NCI-H69 (cell line): Measurements from ENCODE around the gene ROCK1.
"Not testable (repeated sequence)": the region's sequence is repeated elsewhere in the genome, so short reads cannot be mapped to it uniquely, and the experiment has no call there.

Experiments
- DNase-seq: peaks from one replicate; lab custom pipeline; 2025; lab: John Stamatoyannopoulos, UW

ROCK1 gene

GRCh38 chr18:21052385-21052784, 59.2 kb downstream of the ROCK1 start:
- no peak for DNase-seq

DNA sequence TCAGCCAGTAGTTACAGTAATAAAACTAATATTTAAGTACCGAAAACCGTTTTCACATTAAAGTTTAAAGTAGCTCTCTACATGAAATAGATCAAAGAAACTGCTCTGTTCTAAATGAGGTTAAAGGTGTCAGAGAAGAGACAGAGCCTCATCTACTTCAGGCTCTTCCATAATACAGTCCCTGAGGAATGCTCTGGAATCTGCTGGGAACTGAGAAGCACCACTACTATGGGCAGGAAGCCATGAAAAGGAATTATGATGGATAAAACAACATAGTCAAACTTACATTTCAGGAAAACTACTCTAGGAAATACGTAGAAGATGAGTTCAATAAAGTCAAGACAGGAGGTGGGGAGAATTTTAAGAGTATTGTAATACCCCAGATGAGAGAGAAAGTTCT, 60.0 kb downstream of the ROCK1 start:
- no peak for DNase-seq

- no peak for DNase-seq
These were observed 62.3 kb downstream of the ROCK1 start for GRCh38 chr18:21049306-21049705.

DNA sequence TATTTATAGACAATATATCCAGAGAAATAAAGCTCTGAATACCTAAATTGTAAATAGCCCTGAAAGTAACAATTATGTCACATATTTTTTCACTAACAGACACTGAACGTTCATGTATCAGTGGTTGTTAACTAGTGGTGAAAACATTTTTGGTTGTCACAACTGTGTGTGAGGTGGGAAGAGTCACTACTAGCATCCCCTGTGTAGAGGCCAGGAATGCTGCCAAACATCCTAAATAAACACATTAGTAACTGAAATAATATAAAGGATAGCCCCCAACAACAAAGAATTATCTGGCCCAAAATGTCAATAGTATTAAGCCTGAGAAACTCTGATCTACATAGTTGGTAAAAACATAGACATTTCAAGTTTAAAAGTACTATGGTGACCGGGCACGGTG, 64.5 kb downstream of the ROCK1 start:
- DNase-seq = no peak

GRCh38 chr18:21040466-21040865, 71.1 kb downstream of the ROCK1 start:
- no peak for DNase-seq

GRCh38 chr18:21038201-21038600, 73.4 kb downstream of the ROCK1 start:
- no peak for DNase-seq

DNA sequence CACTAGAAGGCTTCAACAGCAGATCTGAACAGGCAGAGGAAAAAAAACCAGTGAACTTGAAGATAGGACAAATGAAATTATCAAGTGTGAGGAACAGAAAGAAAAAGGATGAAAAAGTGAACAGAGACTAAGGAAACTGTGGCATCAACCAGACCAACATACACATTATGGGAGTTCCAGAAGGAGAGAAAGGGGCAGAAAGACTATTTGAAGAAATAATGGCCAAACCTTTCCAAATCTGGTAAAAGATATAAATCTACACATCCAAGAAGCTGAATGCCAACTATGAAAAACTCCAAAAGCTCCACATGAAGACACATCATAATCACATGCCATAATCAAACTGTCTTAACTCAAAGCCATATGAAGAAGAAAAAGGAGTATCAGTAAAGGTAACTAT, 79.8 kb downstream of the ROCK1 start:
- DNase-seq = no peak

DNA sequence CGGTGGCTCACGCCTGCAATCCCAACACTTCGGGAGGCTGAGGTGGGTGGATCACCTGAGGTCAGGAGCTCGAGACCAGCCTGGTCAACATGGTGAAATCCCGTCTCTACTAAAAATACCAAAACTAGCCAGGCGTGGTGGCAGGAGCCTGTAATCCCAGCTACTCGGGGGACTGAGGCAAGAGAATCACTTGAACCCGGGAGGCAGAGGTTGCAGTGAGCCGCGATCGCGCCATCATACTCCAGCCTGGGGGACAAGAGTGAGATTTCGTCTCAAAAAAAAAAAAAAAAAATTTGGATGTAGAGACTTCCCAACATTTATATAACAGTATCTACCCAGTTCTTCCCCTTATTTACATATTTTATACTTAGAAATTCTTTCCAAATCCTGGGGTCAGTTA, 93.4 kb downstream of the ROCK1 start:
- not testable (repeated sequence) for DNase-seq

GRCh38 chr18:21012308-21012707, 99.3 kb downstream of the ROCK1 start:
- DNase-seq = no peak

- peak; percentile 93 for DNase-seq
These were observed 106.9 kb downstream of the ROCK1 start for GRCh38 chr18:21004726-21005125.

GRCh38 chr18:21000667-21001066, 110.9 kb downstream of the ROCK1 start:
- no peak for DNase-seq

- no peak for DNase-seq
These were observed 114.2 kb downstream of the ROCK1 start for GRCh38 chr18:20997371-20997770.

GRCh38 chr18:20996418-20996817, 115.2 kb downstream of the ROCK1 start:
- no peak for DNase-seq

- DNase-seq = no peak
These were observed 122.9 kb downstream of the ROCK1 start for GRCh38 chr18:20988726-20989125.

GRCh38 chr18:20975077-20975476, 136.5 kb downstream of the ROCK1 start:
- no peak for DNase-seq

- peak; percentile 53 for DNase-seq
These were observed 139.7 kb downstream of the ROCK1 start for GRCh38 chr18:20971886-20972267.

DNA sequence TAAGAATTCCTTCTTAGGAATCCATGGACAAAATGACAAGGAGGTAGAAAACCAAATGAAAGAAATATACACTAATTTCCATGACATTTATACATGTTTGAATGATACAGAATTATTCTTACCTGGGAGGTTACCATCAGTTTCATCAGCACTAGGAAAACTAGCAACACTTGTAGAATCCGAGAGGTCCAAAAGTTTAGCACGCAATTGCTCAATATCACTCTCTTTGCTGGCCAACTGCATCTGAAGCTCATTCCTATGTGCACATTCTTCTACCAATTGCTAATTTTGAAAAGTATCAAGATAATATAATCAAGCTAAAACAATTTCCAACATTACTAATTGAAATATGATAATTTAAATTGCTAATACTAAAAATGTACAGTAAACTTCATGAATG, 144.8 kb downstream of the ROCK1 start:
- no peak for DNase-seq

DNA sequence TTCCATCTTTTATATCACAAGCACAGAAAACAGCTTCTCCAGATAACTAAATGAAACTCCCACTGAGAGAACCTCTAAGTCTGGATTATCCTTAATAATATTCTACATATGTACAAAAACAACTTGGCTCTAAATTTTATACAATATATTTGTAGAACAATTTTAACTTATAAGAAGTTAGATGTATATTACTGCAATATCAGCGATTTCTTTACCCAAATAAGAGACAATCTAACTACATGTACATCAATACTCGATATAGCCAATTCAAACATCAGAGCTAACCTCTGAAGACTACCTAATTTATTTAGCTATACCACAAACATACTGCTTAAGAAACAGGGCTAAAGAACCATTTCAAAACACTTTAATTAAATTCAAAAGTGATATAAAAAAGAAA, 148.6 kb downstream of the ROCK1 start:
- no peak for DNase-seq

- no peak for DNase-seq
These were observed 150.9 kb downstream of the ROCK1 start for GRCh38 chr18:20960735-20961134.

DNA sequence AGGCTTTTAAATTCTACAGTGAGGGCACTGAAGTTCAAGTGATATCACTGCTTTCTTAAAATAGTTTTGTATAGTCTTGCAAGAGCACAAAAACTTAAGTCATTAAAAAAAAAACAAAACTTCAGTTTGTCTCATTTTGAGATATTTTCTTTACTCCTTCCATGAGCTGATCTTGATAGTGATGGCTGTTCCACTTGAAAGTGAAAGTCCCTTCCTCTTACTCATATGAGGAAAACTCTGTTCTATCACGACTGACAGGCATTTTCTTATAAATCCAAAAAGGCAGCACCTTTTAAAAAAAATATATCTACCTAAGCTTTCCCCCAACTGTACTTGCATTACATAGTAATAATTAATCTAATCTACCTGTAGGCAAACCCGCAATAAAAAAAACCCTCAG, 160.8 kb downstream of the ROCK1 start:
- not testable (repeated sequence) for DNase-seq
